Right atrium auricular region (tissue), 2 donors: Measurements from ENCODE around the gene RPL7A. TPM values are rescaled to one million over a fixed set of nuclear protein-coding genes. Genes with fewer than 3 reads are reported as not detected.
A peak's percentile ranks its signal among the peaks of the same experiment; 100 is the strongest.

Source experiments
- DNase-seq: peaks from one replicate; pipeline ENCODE4 v3.0.0-alpha.2; 2019; ENCODE audit warnings: low spot score
- H3K27ac ChIP-seq, 2 donors: fragments of 200-600 bp; sonication (generic); 1 replicate in 1 of 2; 2 replicates in 1 of 2; pipeline ENCODE4 v1.5.1; 2016 to 2019
- H3K27me3 ChIP-seq, 2 donors: fragments of 200-600 bp; sonication (generic); one replicate each; pipeline versions ENCODE4 v1.5.1 to v1.6.0; 2017 to 2019
- H3K36me3 ChIP-seq: fragments of 200-600 bp; sonication (generic); one replicate; pipeline ENCODE4 v1.5.1; 2016
- H3K4me1 ChIP-seq, 2 donors: fragments of 200-600 bp; sonication (generic); one replicate each; pipeline versions ENCODE4 v1.5.1 to v1.6.0; 2017 to 2019
- H3K4me3 ChIP-seq, 2 donors: fragments of 200-600 bp; sonication (generic); 1 replicate in 1 of 2; 2 replicates in 1 of 2; pipeline ENCODE4 v1.5.1; 2017 to 2019; ENCODE audit warnings: mild to moderate bottlenecking in 1 of 2, moderate library complexity in 1 of 2
- H3K9me3 ChIP-seq, 2 donors: fragments of 200-600 bp; sonication (generic); one replicate each; pipeline ENCODE4 v1.5.1; 2019
- CTCF ChIP-seq, 2 donors: fragments of 200-600 bp; sonication (generic); IDR thresholded peaks; one replicate each; pipeline ENCODE4 v1.5.1; 2019; ENCODE audit warnings: antibody characterized with exemption in 2 of 2
- total RNA-seq, 2 donors: library from RNA; depleted of rRNA; stranded (reverse); fragments of >200 nt; gene quantifications; one replicate each; pipeline ENCODE4 v1.1.0, GENCODE V29; 2016

RPL7A gene
- total RNA-seq, 2 donors from 2014 or later: 739 to 1,208 TPM

DNA sequence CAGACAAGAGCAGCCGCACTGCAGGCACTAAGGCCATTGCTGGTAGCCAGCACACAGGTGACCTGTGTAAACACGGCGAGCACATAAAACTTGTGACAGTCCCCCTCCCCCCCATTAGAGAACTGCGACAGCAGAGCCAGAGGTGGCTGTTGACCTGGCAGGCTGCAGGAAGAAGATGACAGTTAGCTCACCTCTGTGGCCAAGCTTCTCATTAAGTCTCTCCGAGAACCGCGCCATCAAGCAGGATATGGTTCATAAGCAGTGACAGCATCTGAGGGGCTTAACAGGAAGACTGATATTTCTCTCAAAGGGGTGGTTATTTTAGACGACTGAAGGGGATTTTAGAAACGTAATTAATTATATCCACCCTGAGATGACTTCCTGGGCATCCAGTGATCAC lies 22.7 kb downstream of the RPL7A start:
- H3K27ac ChIP-seq: no peak overlapping the region
- no peak for TF ChIP-seq CTCF (IDR thresholded peaks at IDR 0.05)
- no peak overlapping the region for H3K4me3 ChIP-seq
- peaks cover 0 to 71% of the 10 kb centered on the region in 2 donors for H3K4me1 ChIP-seq
- H3K9me3 ChIP-seq: no peaks in the 10 kb centered on the region
- H3K27me3 ChIP-seq: no peaks in the 10 kb centered on the region
- peaks cover 25% of the 10 kb centered on the region for H3K36me3 ChIP-seq
- DNase-seq: no peak

- no peak for DNase-seq
- no peaks in the 10 kb centered on the region for H3K27me3 ChIP-seq
- H3K27ac ChIP-seq: no peak overlapping the region
- H3K36me3 ChIP-seq: peaks cover 19% of the 10 kb centered on the region
- no peak for TF ChIP-seq CTCF (IDR thresholded peaks at IDR 0.05)
- no peaks in the 10 kb centered on the region for H3K9me3 ChIP-seq
- H3K4me3 ChIP-seq: no peak overlapping the region
- peaks cover 0 to 71% of the 10 kb centered on the region in 2 donors for H3K4me1 ChIP-seq
Measured at GRCh38 chr9:133371261-133371711, 23.3 kb downstream of the RPL7A start.

- Histone ChIP-seq H3K27ac (no peak overlapping the region), H3K27me3 (no peaks in the 10 kb centered on the region), H3K4me3 (no peak overlapping the region), H3K4me1 (peaks cover 0 to 78% of the 10 kb centered on the region in 2 donors), H3K36me3 (peaks cover 10% of the 10 kb centered on the region), H3K9me3 (no peaks in the 10 kb centered on the region)
- TF ChIP-seq CTCF (IDR thresholded peaks at IDR 0.05): no peak
- no peak for DNase-seq
Measured at GRCh38 chr9:133372144-133372543, 24.1 kb downstream of the RPL7A start.

GRCh38 chr9:133374612-133375115 lies 26.6 kb downstream of the RPL7A start:
- Histone ChIP-seq H3K4me3 (peak overlapping the region; percentile 98 to 99), H3K9me3 (no peaks in the 10 kb centered on the region), H3K27me3 (no peaks in the 10 kb centered on the region), H3K36me3 (peaks cover 8% of the 10 kb centered on the region), H3K27ac (peak overlapping the region; percentile 92), H3K4me1 (peaks cover 0 to 56% of the 10 kb centered on the region in 2 donors)
- no peak for TF ChIP-seq CTCF (IDR thresholded peaks at IDR 0.05)
- no peak for DNase-seq

GRCh38 chr9:133375116-133375723 lies 27.2 kb downstream of the RPL7A start:
- H3K36me3 ChIP-seq: peaks cover 8% of the 10 kb centered on the region
- H3K27me3 ChIP-seq: no peaks in the 10 kb centered on the region
- peak overlapping the region; percentile 98 to 99 for H3K4me3 ChIP-seq
- DNase-seq: no peak
- no peaks in the 10 kb centered on the region for H3K9me3 ChIP-seq
- H3K27ac ChIP-seq: peak overlapping the region; percentile 92
- peaks cover 0 to 51% of the 10 kb centered on the region in 2 donors for H3K4me1 ChIP-seq
- TF ChIP-seq CTCF (IDR thresholded peaks at IDR 0.05): no peak
